ENCODE results near the gene SPEN.
"Not testable (repeated sequence)": the region's sequence is repeated elsewhere in the genome, so short reads cannot be mapped to it uniquely, and the experiment has no call there.

DNA sequence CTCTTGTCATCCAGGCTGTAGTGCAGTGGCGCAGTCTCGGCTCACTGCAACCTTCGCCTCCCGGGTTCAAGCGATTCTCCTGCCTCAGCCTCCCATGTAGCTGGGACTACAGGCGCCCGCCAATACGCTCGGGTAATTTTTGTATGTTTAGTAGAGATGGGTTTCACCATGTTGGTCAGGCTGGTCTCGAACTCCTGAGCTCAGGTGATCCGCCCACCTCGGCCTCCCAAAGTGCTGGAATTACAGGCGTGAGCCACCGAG, 11.1 kb upstream of the SPEN start:
- TF ChIP-seq, protein P1, sequence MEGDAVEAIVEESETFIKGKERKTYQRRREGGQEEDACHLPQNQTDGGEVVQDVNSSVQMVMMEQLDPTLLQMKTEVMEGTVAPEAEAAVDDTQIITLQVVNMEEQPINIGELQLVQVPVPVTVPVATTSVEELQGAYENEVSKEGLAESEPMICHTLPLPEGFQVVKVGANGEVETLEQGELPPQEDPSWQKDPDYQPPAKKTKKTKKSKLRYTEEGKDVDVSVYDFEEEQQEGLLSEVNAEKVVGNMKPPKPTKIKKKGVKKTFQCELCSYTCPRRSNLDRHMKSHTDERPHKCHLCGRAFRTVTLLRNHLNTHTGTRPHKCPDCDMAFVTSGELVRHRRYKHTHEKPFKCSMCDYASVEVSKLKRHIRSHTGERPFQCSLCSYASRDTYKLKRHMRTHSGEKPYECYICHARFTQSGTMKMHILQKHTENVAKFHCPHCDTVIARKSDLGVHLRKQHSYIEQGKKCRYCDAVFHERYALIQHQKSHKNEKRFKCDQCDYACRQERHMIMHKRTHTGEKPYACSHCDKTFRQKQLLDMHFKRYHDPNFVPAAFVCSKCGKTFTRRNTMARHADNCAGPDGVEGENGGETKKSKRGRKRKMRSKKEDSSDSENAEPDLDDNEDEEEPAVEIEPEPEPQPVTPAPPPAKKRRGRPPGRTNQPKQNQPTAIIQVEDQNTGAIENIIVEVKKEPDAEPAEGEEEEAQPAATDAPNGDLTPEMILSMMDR (conservative IDR thresholded peaks at IDR 0.05): not testable (repeated sequence)
- not testable (repeated sequence) for TF ChIP-seq ZFX (IDR thresholded peaks at IDR 0.05)

Measured in C4-2B (cell line).